Measurements from ENCODE around the gene PNLIPRP1.

PNLIPRP1 gene

DNA sequence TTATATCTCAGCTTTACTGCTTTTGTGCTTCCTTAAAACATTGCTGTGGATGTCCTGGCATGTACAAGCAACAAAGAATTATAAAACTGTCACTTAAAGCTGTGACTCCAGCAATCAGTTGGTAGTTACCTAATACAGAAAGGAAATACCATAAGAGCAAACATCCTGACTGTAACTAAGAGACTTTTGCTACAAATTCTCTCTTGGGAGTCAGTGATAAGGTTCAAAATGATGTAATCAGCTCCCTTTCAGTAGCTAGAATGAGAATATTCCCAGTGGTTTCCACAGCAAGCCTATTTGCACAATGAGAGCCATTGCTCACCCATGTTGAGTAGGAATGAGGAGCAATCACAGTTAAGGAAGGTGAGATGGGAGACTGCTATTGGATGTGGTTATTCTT, 7.6 kb downstream of the PNLIPRP1 start:
- TF ChIP-seq SUZ12 (IDR thresholded peaks at IDR 0.05; ENCODE audit: extremely low read depth, insufficient read depth, insufficient read length) (no peak), YY1 (IDR thresholded peaks at IDR 0.05; ENCODE audit: insufficient read depth, insufficient read length) (no peak), ZNF274 (IDR thresholded peaks at IDR 0.05; ENCODE audit: low read depth, low read length) (no peak)
- no peaks in the 10 kb centered on the region for H3K4me1 ChIP-seq (ENCODE audit: insufficient read depth, insufficient read length)
- no peak overlapping the region for H3K9ac ChIP-seq (ENCODE audit: insufficient read length, low read depth)
- no peaks in the 10 kb centered on the region for H3K27me3 ChIP-seq (ENCODE audit: insufficient read depth, insufficient read length)
- H3K36me3 ChIP-seq (ENCODE audit: insufficient read depth, insufficient read length, low read length): no peaks in the 10 kb centered on the region
- no peak overlapping the region for H3K4me3 ChIP-seq (ENCODE audit: insufficient read length, low read depth)
- DNase-seq (ENCODE audit: low read depth, low spot score): no peak
- H3K9me3 ChIP-seq (ENCODE audit: insufficient read depth, low read length): no peaks in the 10 kb centered on the region

DNA sequence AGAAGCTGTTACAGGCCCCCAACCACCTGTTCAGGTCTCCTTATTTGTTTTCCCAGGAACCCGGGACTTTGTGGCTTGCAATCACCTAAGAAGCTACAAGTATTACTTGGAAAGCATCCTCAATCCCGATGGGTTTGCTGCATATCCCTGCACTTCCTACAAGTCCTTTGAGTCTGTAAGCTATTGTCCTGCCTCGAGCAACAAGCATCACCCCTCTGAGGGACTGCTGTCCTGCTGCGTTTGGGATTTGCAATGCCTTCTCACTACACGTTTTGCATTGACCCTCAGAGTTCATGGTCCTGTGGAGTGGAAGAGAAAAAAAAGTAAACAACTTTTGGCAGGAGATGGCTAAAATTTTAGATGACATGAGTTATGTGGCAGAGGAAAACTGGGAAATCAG, 9.2 kb downstream of the PNLIPRP1 start:
- no peak overlapping the region for H3K9ac ChIP-seq (ENCODE audit: insufficient read length, low read depth)
- H3K27me3 ChIP-seq (ENCODE audit: insufficient read depth, insufficient read length): no peaks in the 10 kb centered on the region
- no peaks in the 10 kb centered on the region for H3K4me1 ChIP-seq (ENCODE audit: insufficient read depth, insufficient read length)
- H3K9me3 ChIP-seq (ENCODE audit: insufficient read depth, low read length): no peaks in the 10 kb centered on the region
- no peak for DNase-seq (ENCODE audit: low read depth, low spot score)
- no peaks in the 10 kb centered on the region for H3K36me3 ChIP-seq (ENCODE audit: insufficient read depth, insufficient read length, low read length)
- no peak overlapping the region for H3K4me3 ChIP-seq (ENCODE audit: insufficient read length, low read depth)
- TF ChIP-seq ZNF274 (IDR thresholded peaks at IDR 0.05; ENCODE audit: low read depth, low read length): no peak
- TF ChIP-seq YY1 (IDR thresholded peaks at IDR 0.05; ENCODE audit: insufficient read depth, insufficient read length): no peak

DNA sequence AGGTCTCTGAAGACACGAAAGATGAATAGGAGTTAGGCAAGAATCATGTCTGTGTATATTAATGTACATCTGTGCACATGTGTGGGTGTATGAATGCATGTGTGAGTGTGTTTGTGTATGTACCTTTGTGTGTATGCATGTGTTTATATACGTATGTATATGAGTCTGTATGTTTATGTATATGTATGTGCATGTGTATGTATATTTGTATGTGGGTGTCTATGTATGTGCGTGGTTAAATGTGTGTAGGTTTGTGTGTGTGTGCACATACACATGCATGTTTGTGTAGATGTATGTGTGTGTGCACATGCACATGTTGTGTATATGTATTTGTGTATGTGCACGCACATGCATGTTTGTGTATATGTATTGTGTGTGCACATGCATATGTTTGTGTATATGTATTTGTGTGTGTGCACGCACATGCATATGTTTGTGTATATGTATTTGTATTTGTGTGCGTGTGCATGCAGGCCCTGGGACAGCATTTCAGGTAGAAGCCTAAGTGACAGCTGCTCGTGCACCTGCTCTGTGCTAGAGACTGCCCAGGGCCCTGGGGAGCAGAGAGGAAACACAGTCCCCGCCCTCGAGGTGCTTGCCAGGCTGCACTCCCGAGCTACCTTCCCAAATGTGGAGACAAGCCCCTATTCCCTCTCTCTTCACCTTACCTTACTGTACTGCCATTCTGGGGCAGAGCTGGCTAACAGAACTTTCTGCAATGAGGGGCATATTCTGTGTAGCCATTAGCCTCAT, 12.1 kb downstream of the PNLIPRP1 start:
- H3K4me3 ChIP-seq (ENCODE audit: insufficient read length, low read depth): no peak overlapping the region
- H3K9ac ChIP-seq (ENCODE audit: insufficient read length, low read depth): no peak overlapping the region
- H3K36me3 ChIP-seq (ENCODE audit: insufficient read depth, insufficient read length, low read length): no peaks in the 10 kb centered on the region
- DNase-seq (ENCODE audit: low read depth, low spot score): no peak
- H3K9me3 ChIP-seq (ENCODE audit: insufficient read depth, low read length): no peaks in the 10 kb centered on the region
- no peaks in the 10 kb centered on the region for H3K27me3 ChIP-seq (ENCODE audit: insufficient read depth, insufficient read length)
- TF ChIP-seq SUZ12 (IDR thresholded peaks at IDR 0.05; ENCODE audit: extremely low read depth, insufficient read depth, insufficient read length) (no peak), ZNF274 (IDR thresholded peaks at IDR 0.05; ENCODE audit: low read depth, low read length) (no peak), YY1 (IDR thresholded peaks at IDR 0.05; ENCODE audit: insufficient read depth, insufficient read length) (no peak)
- H3K4me1 ChIP-seq (ENCODE audit: insufficient read depth, insufficient read length): no peaks in the 10 kb centered on the region

DNA sequence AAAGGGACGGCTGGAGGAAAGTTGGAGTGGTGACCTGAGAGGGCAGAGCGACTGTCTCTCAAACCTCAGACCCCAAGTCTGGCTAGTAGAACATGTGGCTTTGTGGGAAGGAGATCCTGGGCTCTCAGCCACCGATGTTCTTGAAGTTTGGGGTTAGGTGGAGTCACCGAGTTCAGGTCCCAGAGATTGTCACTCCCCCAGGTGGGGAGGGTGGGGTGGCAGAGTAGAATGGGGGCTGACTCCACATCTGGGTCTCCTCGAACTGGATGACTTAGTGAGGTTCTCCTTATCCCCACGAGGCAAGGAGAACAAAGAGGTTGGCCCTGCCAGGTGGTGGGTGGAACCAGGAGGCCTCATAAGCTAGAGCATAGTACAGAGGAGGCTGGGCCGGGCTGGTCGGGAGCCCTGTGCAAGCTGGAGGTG, 15.3 kb downstream of the PNLIPRP1 start:
- Histone ChIP-seq H3K27me3 (ENCODE audit: insufficient read depth, insufficient read length) (peaks cover 16% of the 10 kb centered on the region), H3K4me1 (ENCODE audit: insufficient read depth, insufficient read length) (peaks cover 4% of the 10 kb centered on the region), H3K36me3 (ENCODE audit: insufficient read depth, insufficient read length, low read length) (no peaks in the 10 kb centered on the region), H3K9me3 (ENCODE audit: insufficient read depth, low read length) (0 out of 2 replicates have a peak, but pooled peaks cover 4% of the 10 kb centered on the region), H3K4me3 (ENCODE audit: insufficient read length, low read depth) (no peak overlapping the region), H3K9ac (ENCODE audit: insufficient read length, low read depth) (no peak overlapping the region)
- no peak for TF ChIP-seq YY1 (IDR thresholded peaks at IDR 0.05; ENCODE audit: insufficient read depth, insufficient read length)
- TF ChIP-seq SUZ12 (IDR thresholded peaks at IDR 0.05; ENCODE audit: extremely low read depth, insufficient read depth, insufficient read length): no peak
- no peak for TF ChIP-seq ZNF274 (IDR thresholded peaks at IDR 0.05; ENCODE audit: low read depth, low read length)
- no peak for DNase-seq (ENCODE audit: low read depth, low spot score)

DNA sequence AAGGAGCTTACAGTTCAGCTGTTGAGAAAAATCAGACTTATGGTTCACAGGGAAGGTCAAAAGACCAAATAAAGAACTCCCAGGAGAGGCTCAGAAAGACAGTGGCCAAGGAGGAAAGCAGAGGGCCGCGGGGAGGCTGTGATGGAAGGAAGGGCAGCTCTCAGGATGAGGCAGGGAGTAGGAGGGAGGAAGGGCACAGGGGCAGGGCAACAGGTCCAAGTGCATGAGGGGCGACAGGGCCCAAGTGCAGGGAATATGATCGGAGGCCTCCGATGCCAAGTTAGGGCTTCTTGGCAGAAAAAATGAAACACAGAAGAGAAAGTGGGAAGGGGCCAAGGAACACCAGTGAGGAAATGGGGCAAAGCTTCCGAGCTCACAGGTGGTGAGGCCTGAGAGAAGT, 16.6 kb downstream of the PNLIPRP1 start:
- H3K9me3 ChIP-seq (ENCODE audit: insufficient read depth, low read length): 0 out of 2 replicates have a peak, but pooled peaks cover 4% of the 10 kb centered on the region
- H3K36me3 ChIP-seq (ENCODE audit: insufficient read depth, insufficient read length, low read length): no peaks in the 10 kb centered on the region
- no peak for DNase-seq (ENCODE audit: low read depth, low spot score)
- H3K27me3 ChIP-seq (ENCODE audit: insufficient read depth, insufficient read length): peaks cover 16% of the 10 kb centered on the region
- H3K9ac ChIP-seq (ENCODE audit: insufficient read length, low read depth): no peak overlapping the region
- TF ChIP-seq ZNF274 (IDR thresholded peaks at IDR 0.05; ENCODE audit: low read depth, low read length): no peak
- no peak for TF ChIP-seq SUZ12 (IDR thresholded peaks at IDR 0.05; ENCODE audit: extremely low read depth, insufficient read depth, insufficient read length)
- TF ChIP-seq YY1 (IDR thresholded peaks at IDR 0.05; ENCODE audit: insufficient read depth, insufficient read length): no peak
- H3K4me1 ChIP-seq (ENCODE audit: insufficient read depth, insufficient read length): peaks cover 4% of the 10 kb centered on the region
- no peak overlapping the region for H3K4me3 ChIP-seq (ENCODE audit: insufficient read length, low read depth)

DNA sequence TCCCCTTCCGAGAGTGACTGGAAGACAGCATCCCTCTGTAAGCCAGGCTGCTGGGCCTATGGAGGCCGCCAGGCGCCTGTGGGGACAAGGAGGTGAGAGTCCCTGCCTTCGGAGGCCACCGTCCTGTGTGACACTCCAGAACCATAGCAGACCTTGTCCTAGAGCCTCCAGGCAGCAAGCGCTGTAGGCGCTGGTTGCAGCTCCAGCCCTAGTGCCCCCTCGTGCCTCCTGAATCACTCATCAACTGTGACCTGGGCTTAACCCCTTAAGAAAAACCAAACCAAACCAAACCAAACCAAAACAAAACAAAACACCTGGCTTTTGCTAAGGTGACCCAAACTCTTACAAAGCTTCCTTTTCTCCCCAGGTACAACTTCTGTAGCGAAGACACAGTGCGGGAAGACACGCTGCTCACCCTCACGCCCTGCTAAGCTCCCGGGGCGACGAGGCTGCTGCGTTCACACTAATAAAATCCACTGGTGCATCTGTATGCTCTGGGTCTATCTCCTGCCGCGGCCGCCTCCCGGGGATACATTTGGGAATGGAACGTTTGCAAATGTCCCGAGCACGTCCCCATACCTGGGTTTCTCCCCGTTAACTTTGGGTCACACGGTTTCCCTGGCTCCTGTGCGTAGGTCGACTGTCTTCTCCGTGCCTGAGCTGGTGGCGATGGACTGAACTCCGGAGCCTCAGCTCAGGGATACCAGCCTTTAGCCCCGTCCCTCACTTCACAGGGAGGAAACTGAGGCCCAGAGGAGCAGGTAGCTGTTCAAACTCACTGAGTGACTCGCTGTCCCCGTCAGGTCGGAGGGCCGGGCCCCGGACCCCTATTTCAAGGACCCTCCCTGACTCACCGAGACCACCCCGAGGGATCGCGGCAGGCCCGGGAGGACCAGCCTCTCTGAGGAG, 18.2 kb downstream of the PNLIPRP1 start:
- Histone ChIP-seq H3K9ac (ENCODE audit: insufficient read length, low read depth) (peak overlapping the region; percentile 75), H3K4me1 (ENCODE audit: insufficient read depth, insufficient read length) (peaks cover 4% of the 10 kb centered on the region), H3K36me3 (ENCODE audit: insufficient read depth, insufficient read length, low read length) (no peaks in the 10 kb centered on the region), H3K4me3 (ENCODE audit: insufficient read length, low read depth) (peak overlapping the region; percentile 76), H3K27me3 (ENCODE audit: insufficient read depth, insufficient read length) (peaks cover 16% of the 10 kb centered on the region), H3K9me3 (ENCODE audit: insufficient read depth, low read length) (0 out of 2 replicates have a peak, but pooled peaks cover 4% of the 10 kb centered on the region)
- DNase-seq (ENCODE audit: low read depth, low spot score): no peak
- no peak for TF ChIP-seq ZNF274 (IDR thresholded peaks at IDR 0.05; ENCODE audit: low read depth, low read length)
- TF ChIP-seq YY1 (IDR thresholded peaks at IDR 0.05; ENCODE audit: insufficient read depth, insufficient read length): no peak
- no peak for TF ChIP-seq SUZ12 (IDR thresholded peaks at IDR 0.05; ENCODE audit: extremely low read depth, insufficient read depth, insufficient read length)

Measured in NT2/D1 (cell line).